Measurements from ENCODE around the gene ASB18. TPM values are rescaled to one million over a fixed set of nuclear protein-coding genes. Genes with fewer than 3 reads are reported as not detected.

The ASB18 gene
- total and polyA plus RNA-seq, 9 donors, result not detected

DNA sequence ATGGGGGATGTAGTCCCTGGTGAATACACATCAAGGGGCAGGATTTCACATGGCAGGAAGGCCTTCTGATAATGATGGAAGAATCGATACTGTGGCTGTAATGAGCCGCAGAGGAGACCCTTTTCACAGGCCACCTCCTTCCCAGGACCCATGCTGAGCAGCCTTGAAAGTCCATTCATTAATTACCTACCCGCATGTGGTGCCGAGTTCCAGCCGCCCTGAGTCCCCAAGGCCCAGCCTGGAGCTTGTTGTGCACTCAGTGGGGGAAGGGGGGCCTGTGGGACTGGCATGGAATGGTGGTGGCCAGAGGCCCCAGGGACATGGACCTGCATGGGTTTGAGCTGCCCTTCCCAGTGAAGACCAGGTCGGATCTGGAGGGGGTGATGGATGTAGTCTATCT lies 25.5 kb downstream of the ASB18 start:
- Histone ChIP-seq H3K27ac (no peak overlapping the region), H3K4me1 (ENCODE audit: insufficient read depth) (no peaks in the 10 kb centered on the region), H3K36me3 (no peaks in the 10 kb centered on the region), H3K9me3 (peaks cover 0 to 14% of the 10 kb centered on the region in 2 donors), H3K27me3 (no peaks in the 10 kb centered on the region), H3K4me3 (no peak overlapping the region)
- intact Hi-C loops (cut with DNase I), result no loop called here
- DNase-seq, result no peak
- WGBS, 3 donors, result 67 to 75% (median 73%) methylated on average over 6 of the region's 6 CpGs
- no peak for TF ChIP-seq POLR2A (IDR thresholded peaks at IDR 0.05)
- no peak for TF ChIP-seq EP300 (IDR thresholded peaks at IDR 0.05)

DNA sequence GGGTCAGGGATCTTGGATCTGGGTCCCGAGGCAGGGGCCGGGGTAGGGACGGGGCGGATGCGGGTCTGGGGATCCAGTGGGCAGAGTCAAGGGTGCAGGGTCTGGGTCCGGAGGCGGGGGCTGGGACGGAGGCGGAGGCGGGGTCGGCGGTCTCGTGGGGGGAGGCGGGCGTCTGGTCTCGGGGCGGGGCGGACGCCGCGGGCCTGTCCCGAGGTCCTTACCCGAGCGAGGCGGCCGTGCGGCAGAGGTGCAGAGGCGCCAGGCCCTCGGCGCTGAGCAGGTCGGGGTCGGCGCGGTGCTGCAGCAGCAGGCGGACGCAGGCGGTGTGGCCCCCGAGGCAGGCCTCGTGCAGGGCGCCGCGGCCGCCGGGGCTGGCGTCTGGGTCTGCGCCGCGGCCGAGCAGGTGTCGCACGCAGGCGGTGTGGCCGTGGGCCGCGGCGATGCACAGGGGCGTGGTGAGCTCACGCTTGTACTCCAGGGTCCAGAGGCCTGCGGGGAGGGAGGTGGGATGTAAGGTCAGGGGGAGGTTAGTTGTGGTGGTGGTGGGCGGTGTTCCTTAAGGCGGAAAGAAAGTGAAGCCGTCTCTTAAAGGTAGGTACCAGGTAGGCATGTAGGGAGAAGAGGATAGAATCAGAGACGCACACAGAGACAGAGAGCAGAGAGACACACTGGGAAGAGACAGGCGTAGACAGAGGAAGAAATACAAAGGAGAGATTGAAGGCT lies 26.6 kb downstream of the ASB18 start:
- Histone ChIP-seq H3K27me3 (no peaks in the 10 kb centered on the region), H3K4me3 (no peak overlapping the region), H3K27ac (no peak overlapping the region), H3K36me3 (no peaks in the 10 kb centered on the region), H3K4me1 (ENCODE audit: insufficient read depth) (no peaks in the 10 kb centered on the region), H3K9me3 (peaks cover 0 to 14% of the 10 kb centered on the region in 2 donors)
- no peak for TF ChIP-seq POLR2A (IDR thresholded peaks at IDR 0.05)
- TF ChIP-seq, protein P1, sequence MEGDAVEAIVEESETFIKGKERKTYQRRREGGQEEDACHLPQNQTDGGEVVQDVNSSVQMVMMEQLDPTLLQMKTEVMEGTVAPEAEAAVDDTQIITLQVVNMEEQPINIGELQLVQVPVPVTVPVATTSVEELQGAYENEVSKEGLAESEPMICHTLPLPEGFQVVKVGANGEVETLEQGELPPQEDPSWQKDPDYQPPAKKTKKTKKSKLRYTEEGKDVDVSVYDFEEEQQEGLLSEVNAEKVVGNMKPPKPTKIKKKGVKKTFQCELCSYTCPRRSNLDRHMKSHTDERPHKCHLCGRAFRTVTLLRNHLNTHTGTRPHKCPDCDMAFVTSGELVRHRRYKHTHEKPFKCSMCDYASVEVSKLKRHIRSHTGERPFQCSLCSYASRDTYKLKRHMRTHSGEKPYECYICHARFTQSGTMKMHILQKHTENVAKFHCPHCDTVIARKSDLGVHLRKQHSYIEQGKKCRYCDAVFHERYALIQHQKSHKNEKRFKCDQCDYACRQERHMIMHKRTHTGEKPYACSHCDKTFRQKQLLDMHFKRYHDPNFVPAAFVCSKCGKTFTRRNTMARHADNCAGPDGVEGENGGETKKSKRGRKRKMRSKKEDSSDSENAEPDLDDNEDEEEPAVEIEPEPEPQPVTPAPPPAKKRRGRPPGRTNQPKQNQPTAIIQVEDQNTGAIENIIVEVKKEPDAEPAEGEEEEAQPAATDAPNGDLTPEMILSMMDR (IDR thresholded peaks at IDR 0.05), result no peak
- no peak for TF ChIP-seq EP300 (IDR thresholded peaks at IDR 0.05)
- intact Hi-C loops (cut with DNase I), result no loop called here
- DNase-seq, result no peak
- 9 to 20% (median 15%) methylated on average over 27 to 64 of the region's 64 CpGs for WGBS, 3 donors

DNA sequence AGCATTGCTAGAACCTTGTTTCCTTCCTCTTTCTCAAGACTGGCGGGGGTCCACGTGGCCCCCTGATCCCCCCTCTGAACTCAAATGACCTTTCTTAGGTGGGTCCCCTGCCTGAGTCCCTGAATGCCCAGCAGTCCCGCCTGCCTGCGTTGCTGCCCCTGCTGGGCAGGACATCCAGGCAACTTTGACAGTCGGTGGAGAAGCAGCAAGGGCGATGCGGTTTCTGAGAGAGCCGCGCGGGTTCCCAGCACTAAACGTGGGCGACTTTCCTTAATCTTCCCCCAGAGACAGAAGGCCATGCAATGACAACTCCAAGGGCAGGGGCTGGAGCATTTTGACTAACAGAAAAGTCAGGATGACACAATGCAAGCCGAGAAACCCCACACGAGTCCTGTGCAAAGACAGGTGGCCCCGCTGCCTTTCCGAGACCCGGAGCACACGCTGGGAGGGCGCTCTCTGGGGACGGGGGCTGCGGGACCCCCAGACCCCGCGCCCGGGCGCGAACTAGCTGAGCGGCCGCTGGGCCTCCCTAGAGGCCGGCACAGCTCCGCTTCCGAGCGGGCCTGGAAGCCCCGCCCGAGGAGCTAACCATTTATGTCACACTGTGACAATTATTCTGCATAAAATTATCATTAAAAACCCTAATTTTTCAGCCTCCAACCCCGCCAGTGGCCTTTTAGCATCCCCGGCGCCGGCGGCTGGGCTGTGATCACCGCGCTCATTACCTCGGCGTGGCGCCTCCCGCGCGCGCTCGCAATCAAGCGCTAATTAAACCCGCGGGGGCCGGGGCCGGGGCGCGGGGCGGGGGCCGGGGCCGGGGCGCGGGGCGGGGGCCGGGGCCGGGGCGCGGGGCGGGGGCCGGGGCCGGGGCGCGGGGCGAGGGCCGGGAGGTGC lies 27.4 kb downstream of the ASB18 start:
- H3K36me3 ChIP-seq, result no peaks in the 10 kb centered on the region
- H3K9me3 ChIP-seq, result peaks cover 0 to 14% of the 10 kb centered on the region in 2 donors
- DNase-seq, result no peak
- 2% methylated on average over 58 to 73 of the region's 73 CpGs for whole genome bisulfite sequencing, 3 donors
- intact Hi-C loops (cut with DNase I), result no loop called here
- no peaks in the 10 kb centered on the region for H3K4me1 ChIP-seq (ENCODE audit: insufficient read depth)
- H3K27me3 ChIP-seq, result no peaks in the 10 kb centered on the region
- no peak for TF ChIP-seq POLR2A (IDR thresholded peaks at IDR 0.05)
- no peak for TF ChIP-seq EP300 (IDR thresholded peaks at IDR 0.05)
- TF ChIP-seq, protein P1 (IDR thresholded peaks at IDR 0.05), result no peak
- H3K27ac ChIP-seq, result no peak overlapping the region
- no peak overlapping the region for H3K4me3 ChIP-seq

DNA sequence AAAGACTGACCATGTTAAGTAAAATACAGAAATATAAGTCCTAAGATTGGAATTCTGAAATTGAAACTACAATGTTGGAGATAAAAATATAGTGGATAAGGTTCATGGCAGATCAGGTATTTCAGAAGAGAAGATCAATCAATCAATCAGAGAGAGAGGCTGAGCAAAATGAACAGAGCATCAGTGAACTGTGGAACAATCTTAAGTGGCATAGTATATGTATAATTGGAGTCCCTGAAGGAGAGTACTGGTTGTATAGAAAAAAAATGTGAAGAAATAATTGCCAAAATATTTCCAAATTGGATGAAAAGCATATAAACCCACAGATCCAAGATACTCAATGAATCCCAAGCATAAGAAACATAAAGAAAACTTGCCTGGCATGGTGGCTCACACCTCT lies 35.0 kb downstream of the ASB18 start:
- TF ChIP-seq POLR2A (IDR thresholded peaks at IDR 0.05), result no peak
- TF ChIP-seq EP300 (IDR thresholded peaks at IDR 0.05), result no peak
- TF ChIP-seq, protein P1 (IDR thresholded peaks at IDR 0.05), result no peak
- intact Hi-C loops (cut with DNase I), result no loop called here
- no peak overlapping the region for H3K27ac ChIP-seq
- no peak for DNase-seq
- H3K9me3 ChIP-seq, result peaks cover 0 to 6% of the 10 kb centered on the region in 2 donors
- no peak overlapping the region for H3K4me3 ChIP-seq
- H3K4me1 ChIP-seq (ENCODE audit: insufficient read depth), result no peaks in the 10 kb centered on the region
- H3K27me3 ChIP-seq, result no peaks in the 10 kb centered on the region
- no peaks in the 10 kb centered on the region for H3K36me3 ChIP-seq
